Smooth muscle cell (in vitro differentiated cells): ENCODE data around the gene COL27A1. TPM values are rescaled to one million over a fixed set of nuclear protein-coding genes. Genes with fewer than 3 reads are reported as not detected.

Experiments
- DNase-seq: peaks from one replicate; lab custom pipeline; 2025; ENCODE audit not compliant: unreplicated experiment; lab: John Stamatoyannopoulos, UW
- H2AFZ ChIP-seq: fragments of 200-600 bp; sonication (generic); 2 replicates; pipeline ENCODE4 v1.6.0; 2016; ENCODE audit warnings: antibody characterized with exemption, low read depth, mild to moderate bottlenecking
- H3F3A ChIP-seq: fragments of 200-600 bp; sonication (generic); 2 replicates; pipeline ENCODE4 v1.6.0; 2017; ENCODE audit warnings: antibody characterized with exemption, low read depth
- H3K27ac ChIP-seq: fragments of 200-600 bp; sonication (generic); 2 replicates; pipeline ENCODE4 v1.5.1; 2016; ENCODE audit warnings: low read depth, mild to moderate bottlenecking
- H3K27me3 ChIP-seq: fragments of 200-600 bp; sonication (generic); 2 replicates; pipeline ENCODE4 v1.6.1; 2016; ENCODE audit warnings: low read depth, mild to moderate bottlenecking
- H3K36me3 ChIP-seq: fragments of 200-600 bp; sonication (generic); 2 replicates; pipeline ENCODE4 v1.5.1; 2016; ENCODE audit warnings: low read depth
- H3K4me1 ChIP-seq: fragments of 200-600 bp; sonication (generic); 2 replicates; pipeline ENCODE4 v1.5.1; 2016; ENCODE audit warnings: low read depth
- H3K4me2 ChIP-seq: fragments of 200-600 bp; sonication (generic); 2 replicates; pipeline ENCODE4 v1.6.0; 2016; ENCODE audit warnings: mild to moderate bottlenecking
- H3K4me3 ChIP-seq: fragments of 200-600 bp; sonication (generic); 2 replicates; pipeline ENCODE4 v1.5.1; 2016; ENCODE audit warnings: mild to moderate bottlenecking
- H3K79me2 ChIP-seq: fragments of 200-600 bp; sonication (generic); 2 replicates; pipeline ENCODE4 v1.6.0; 2016; ENCODE audit warnings: low read depth, mild to moderate bottlenecking
- H3K9ac ChIP-seq: fragments of 200-600 bp; sonication (generic); 2 replicates; pipeline ENCODE4 v1.6.0; 2016; ENCODE audit warnings: low read depth
- H3K9me3 ChIP-seq: fragments of 200-600 bp; sonication (generic); replicated peaks from 2 replicates; pipeline ENCODE4 v1.5.1; 2016; ENCODE audit warnings: low read depth
- H4K20me1 ChIP-seq: fragments of 200-600 bp; sonication (generic); 2 replicates; pipeline ENCODE4 v1.6.0; 2016; ENCODE audit warnings: low read depth
- CTCF ChIP-seq: fragments of 200-600 bp; sonication (generic); IDR thresholded peaks from 2 replicates; pipeline ENCODE4 v1.5.1; 2017; ENCODE audit warnings: borderline replicate concordance, mild to moderate bottlenecking, antibody characterized with exemption; ENCODE audit not compliant: insufficient read depth, poor library complexity, severe bottlenecking
- WGBS: methylation state at CpG from one replicate; pipeline ENCODE4 v1.1.7; 2016; ENCODE audit warnings: low lambda C conversion rate; 5-methylcytosine and 5-hydroxymethylcytosine counted together
- polyA plus RNA-seq: library from polyadenylated mRNA; unstranded; fragments of >200 nt; fragmentation: Nextera tagmentation; extraction: Ambion mirVana; gene quantifications from 2 replicates; pipeline ENCODE4 v1.2.1, GENCODE V29; 2016
- total RNA-seq: library from RNA; depleted of rRNA; stranded (reverse); fragments of >200 nt; gene quantifications from 2 replicates; pipeline ENCODE4 v1.2.3, GENCODE V29; 2014

COL27A1 gene
- total and polyA plus RNA-seq, 2 experiments from 2014 or later = 18.1 to 19.9 TPM

- Histone ChIP-seq H3K79me2 (no peaks in the 10 kb centered on the region), H3K36me3 (peaks cover 17% of the 10 kb centered on the region), H3K4me2 (no peak overlapping the region), H3K27ac (no peak overlapping the region), H3F3A (peaks cover 3% of the 10 kb centered on the region), H3K4me1 (peaks cover 18% of the 10 kb centered on the region), H2AFZ (no peak overlapping the region), H4K20me1 (no peaks in the 10 kb centered on the region), H3K9me3 (no peaks in the 10 kb centered on the region), H3K9ac (no peak overlapping the region), H3K27me3 (no peaks in the 10 kb centered on the region), H3K4me3 (no peak overlapping the region)
- 90% methylated on average over 13 of the region's 13 CpGs for WGBS
- TF ChIP-seq CTCF = no peak
- no peak for DNase-seq
Measured at GRCh38 chr9:114289106-114289505, 133.8 kb downstream of the COL27A1 start.

- H3K4me2 ChIP-seq = no peak overlapping the region
- no peak overlapping the region for H3K9ac ChIP-seq
- H3K27me3 ChIP-seq = no peaks in the 10 kb centered on the region
- no peaks in the 10 kb centered on the region for H3K79me2 ChIP-seq
- no peak overlapping the region for H3K4me3 ChIP-seq
- DNase-seq = no peak
- peaks cover 25% of the 10 kb centered on the region for H3K36me3 ChIP-seq
- TF ChIP-seq CTCF = no peak
- peaks cover 18% of the 10 kb centered on the region for H3K4me1 ChIP-seq
- no peaks in the 10 kb centered on the region for H3K9me3 ChIP-seq
- H2AFZ ChIP-seq = no peak overlapping the region
- H4K20me1 ChIP-seq = no peaks in the 10 kb centered on the region
- no peak overlapping the region for H3K27ac ChIP-seq
- H3F3A ChIP-seq = peaks cover 2% of the 10 kb centered on the region
- 94% methylated on average over 11 of the region's 13 CpGs for WGBS
Measured at GRCh38 chr9:114289571-114290481, 134.5 kb downstream of the COL27A1 start.

GRCh38 chr9:114290561-114290986, 135.2 kb downstream of the COL27A1 start:
- no peak overlapping the region for H3K27ac ChIP-seq
- 75% methylated on average over 5 of the region's 7 CpGs for WGBS
- no peak overlapping the region for H2AFZ ChIP-seq
- H3F3A ChIP-seq = no peaks in the 10 kb centered on the region
- H3K4me2 ChIP-seq = no peak overlapping the region
- H3K4me1 ChIP-seq = peaks cover 17% of the 10 kb centered on the region
- H3K79me2 ChIP-seq = no peaks in the 10 kb centered on the region
- TF ChIP-seq CTCF = no peak
- no peaks in the 10 kb centered on the region for H3K9me3 ChIP-seq
- H3K4me3 ChIP-seq = no peak overlapping the region
- no peaks in the 10 kb centered on the region for H3K27me3 ChIP-seq
- H4K20me1 ChIP-seq = no peaks in the 10 kb centered on the region
- no peak for DNase-seq
- no peak overlapping the region for H3K9ac ChIP-seq
- H3K36me3 ChIP-seq = peaks cover 32% of the 10 kb centered on the region
